Stomach (tissue), 9 donors: ENCODE results near the gene MAGI1. TPM values are rescaled to one million over a fixed set of nuclear protein-coding genes. Genes with fewer than 3 reads are reported as not detected.

Experiments used
- DNase-seq, 2 donors: peaks; one replicate each; pipeline versions ENCODE4 v3.0.0 to v3.0.0-alpha.2; 2013 to 2019
- H3K27ac ChIP-seq, 5 donors: fragments of 200-600 bp in 4 of 5; sonication (generic) in 4 of 5; one replicate each; pipeline ENCODE4 v1.5.1; 2013 to 2019; ENCODE audit warnings: mild to moderate bottlenecking in 1 of 5, moderate library complexity in 1 of 5
- H3K27me3 ChIP-seq, 3 donors: fragments of 200-600 bp; sonication (generic); one replicate each; pipeline ENCODE4 v1.5.1; 2017 to 2019; ENCODE audit warnings: mixed run types in 1 of 3
- H3K36me3 ChIP-seq, 4 donors: fragments of 200-600 bp; sonication (generic); 1 replicate in 3 of 4; 2 replicates in 1 of 4; pipeline ENCODE4 v1.5.1; 2016 to 2019
- H3K4me1 ChIP-seq, 4 donors: fragments of 200-600 bp; sonication (generic); one replicate each; pipeline ENCODE4 v1.5.1; 2016 to 2019
- H3K4me3 ChIP-seq, 4 donors: fragments of 200-600 bp; sonication (generic) in 3 of 4; one replicate each; pipeline ENCODE4 v1.5.1; 2016 to 2019; ENCODE audit warnings: mild to moderate bottlenecking in 1 of 4
- H3K9me3 ChIP-seq, 4 donors: fragments of 200-600 bp; sonication (generic); one replicate each; pipeline ENCODE4 v1.5.1; 2016 to 2019
- EP300 ChIP-seq: sonication (generic); formaldehyde crosslinking; IDR thresholded peaks from one replicate; pipeline ENCODE4 v1.6.1; 2017; ENCODE audit warnings: antibody characterized with exemption
- POLR2A ChIP-seq, 4 donors: fragments of 450-650 bp; IDR thresholded peaks; one replicate each; pipeline ENCODE4 v1.6.1; 2016; ENCODE audit warnings: antibody characterized with exemption in 4 of 4, control low read depth in 2 of 4, mild to moderate bottlenecking in 1 of 4, moderate library complexity in 1 of 4
- POLR2AphosphoS5 ChIP-seq, 3 donors: sonication (generic); formaldehyde crosslinking; IDR thresholded peaks; one replicate each; pipeline ENCODE4 v1.6.1; 2016; ENCODE audit warnings: antibody characterized with exemption in 3 of 3
- WGBS, 5 donors: extraction: QIAGEN DNeasy Blood & Tissue Kit in 3 of 5; methylation state at CpG; one replicate each; pipeline versions ENCODE4 v1.1.5 to v1.1.7; 2013 to 2018; 5-methylcytosine and 5-hydroxymethylcytosine counted together
- intact Hi-C: fragments of 100-400 bp; cut with DNase I; formaldehyde crosslinking; loops from one replicate; pipeline ENCODE4 v1.15.1; 2023; ENCODE audit warnings: low total_unique reads
- polyA plus RNA-seq, 3 donors: library from polyadenylated mRNA; stranded (reverse); fragments of 200-250 nt; gene quantifications; one replicate each; pipeline ENCODE4 v1.2.3, GENCODE V29; 2013
- total RNA-seq, 5 donors: library from RNA; depleted of rRNA; stranded (reverse); fragments of >200 nt; gene quantifications; one replicate each; pipeline versions ENCODE4 v1.1.0 to v1.2.3, GENCODE V29; 2014 to 2016
- TF ChIP-seq, protein P1 (sequence below), 7 experiments: fragments of 450-650 bp in 4 of 7; fragments of 200-600 bp in 3 of 7; sonication (generic) in 3 of 7; IDR thresholded peaks; one replicate each; pipeline ENCODE4 v1.5.1; 2016 to 2019; ENCODE audit warnings: antibody characterized with exemption in 7 of 7, control low read depth in 2 of 7, mild to moderate bottlenecking in 1 of 7
- donor health status: healthy with polysubstance abuse.
- donor health status: Bipolar disorder and iron deficiency.
- donor health status: healthy.

MAGI1 gene
- total and polyA plus RNA-seq, 8 donors, result 5.7 to 237 (median 84.8) TPM

DNA sequence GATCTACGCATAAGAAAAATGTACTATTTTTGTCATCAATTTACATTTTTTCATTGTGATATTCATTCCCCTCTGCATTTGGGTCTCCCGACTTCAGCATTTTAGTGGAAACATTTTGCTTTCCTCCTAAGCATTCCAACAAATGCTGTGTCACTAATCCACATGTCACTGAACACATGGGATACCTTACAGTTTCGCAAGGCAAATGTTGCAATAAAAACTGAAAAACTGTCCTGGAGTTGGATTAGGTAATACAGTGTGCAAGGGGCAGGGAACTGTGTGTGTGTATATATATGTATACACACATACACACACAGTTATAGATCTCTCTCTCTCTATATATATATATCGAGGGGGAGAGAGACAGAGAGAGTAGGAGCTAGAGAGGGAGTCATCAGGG lies 632.2 kb downstream of the MAGI1 start:
- H3K9me3 ChIP-seq, result no peaks in the 10 kb centered on the region
- 85 to 98% (median 95%) methylated on average over 4 of the region's 4 CpGs for WGBS, 5 donors

DNA sequence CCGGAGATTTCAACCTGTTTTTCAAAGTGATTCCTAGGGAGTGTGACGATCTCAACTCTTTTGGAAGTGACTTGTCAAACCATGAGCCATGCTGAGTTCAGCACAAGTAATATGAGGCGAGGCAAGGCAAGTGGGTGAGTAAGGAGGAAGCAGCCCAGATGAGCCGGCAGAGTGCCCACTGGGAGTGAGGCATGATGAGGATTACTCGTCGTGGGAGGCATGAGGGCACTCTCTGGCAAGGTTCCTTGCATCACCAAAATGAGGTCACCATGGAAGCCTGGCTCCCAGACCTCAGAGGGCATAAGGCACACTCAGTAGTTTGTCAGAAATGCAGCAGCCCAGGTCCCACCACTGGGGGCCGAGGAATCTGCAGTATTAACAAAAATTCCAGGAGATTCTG lies 636.1 kb downstream of the MAGI1 start:
- intact Hi-C loops, result no loop called here
- no peak for DNase-seq
- WGBS, 5 donors, result 78 to 89% (median 83%) methylated on average over 7 of the region's 7 CpGs

More for the DNA sequence above, 632.2 kb downstream of the MAGI1 start:
- TF ChIP-seq POLR2A (IDR thresholded peaks at IDR 0.05) (no peak), POLR2AphosphoS5 (IDR thresholded peaks at IDR 0.05) (no peak), EP300 (no peak)
- TF ChIP-seq, protein P1, sequence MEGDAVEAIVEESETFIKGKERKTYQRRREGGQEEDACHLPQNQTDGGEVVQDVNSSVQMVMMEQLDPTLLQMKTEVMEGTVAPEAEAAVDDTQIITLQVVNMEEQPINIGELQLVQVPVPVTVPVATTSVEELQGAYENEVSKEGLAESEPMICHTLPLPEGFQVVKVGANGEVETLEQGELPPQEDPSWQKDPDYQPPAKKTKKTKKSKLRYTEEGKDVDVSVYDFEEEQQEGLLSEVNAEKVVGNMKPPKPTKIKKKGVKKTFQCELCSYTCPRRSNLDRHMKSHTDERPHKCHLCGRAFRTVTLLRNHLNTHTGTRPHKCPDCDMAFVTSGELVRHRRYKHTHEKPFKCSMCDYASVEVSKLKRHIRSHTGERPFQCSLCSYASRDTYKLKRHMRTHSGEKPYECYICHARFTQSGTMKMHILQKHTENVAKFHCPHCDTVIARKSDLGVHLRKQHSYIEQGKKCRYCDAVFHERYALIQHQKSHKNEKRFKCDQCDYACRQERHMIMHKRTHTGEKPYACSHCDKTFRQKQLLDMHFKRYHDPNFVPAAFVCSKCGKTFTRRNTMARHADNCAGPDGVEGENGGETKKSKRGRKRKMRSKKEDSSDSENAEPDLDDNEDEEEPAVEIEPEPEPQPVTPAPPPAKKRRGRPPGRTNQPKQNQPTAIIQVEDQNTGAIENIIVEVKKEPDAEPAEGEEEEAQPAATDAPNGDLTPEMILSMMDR (IDR thresholded peaks at IDR 0.05), result no peak
- H3K27ac ChIP-seq, result no peak overlapping the region
- no peaks in the 10 kb centered on the region for H3K36me3 ChIP-seq
- intact Hi-C loops, result no loop called here
- peaks cover 0 to 9% (median 0%) of the 10 kb centered on the region in 4 donors for H3K4me1 ChIP-seq
- no peak overlapping the region for H3K4me3 ChIP-seq
- DNase-seq, result no peak
- no peaks in the 10 kb centered on the region for H3K27me3 ChIP-seq

DNA sequence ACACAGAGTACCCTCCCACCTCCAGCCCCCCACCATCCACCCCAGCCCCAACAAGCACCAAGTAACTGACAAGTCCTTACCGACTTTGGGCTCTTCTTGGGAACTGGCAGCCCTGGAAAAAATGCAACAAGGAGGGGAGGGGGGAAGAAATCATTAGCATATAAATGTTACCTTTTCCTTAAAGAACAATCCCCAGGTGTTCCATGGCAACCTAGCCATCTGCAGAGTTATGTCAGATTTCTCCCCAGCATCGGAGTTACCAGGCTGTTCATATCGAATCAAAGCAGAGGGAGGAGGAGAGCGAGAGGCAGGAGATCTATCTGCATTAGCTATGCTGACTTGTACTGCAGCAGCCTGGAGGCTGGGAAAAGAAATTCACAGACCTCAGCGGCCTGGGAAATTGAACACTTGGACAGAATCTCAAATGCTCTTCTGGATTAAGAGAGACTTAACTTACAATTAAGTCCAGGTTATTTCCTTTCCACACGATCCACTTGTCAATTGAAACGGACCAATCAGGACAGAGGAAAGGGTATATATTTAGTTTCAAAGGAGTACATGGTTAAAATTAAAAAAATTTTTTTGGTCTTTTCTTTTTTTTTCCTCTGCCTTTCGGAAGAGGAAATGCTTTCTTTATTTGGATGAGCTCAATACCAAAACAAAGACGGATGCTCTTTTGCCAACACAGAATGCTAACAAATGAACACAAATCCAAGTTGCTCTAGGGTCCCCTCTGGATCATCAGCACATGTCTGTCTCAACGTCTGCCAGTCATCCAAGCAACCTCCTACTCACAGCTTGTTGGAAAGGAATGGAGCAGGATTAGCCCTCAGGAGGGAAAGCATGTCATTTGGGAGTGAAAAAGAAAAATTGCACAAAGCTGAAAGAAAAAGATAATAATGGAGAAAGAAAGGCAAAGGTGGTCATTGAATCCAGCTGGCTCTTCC lies 637.1 kb downstream of the MAGI1 start:
- no peak overlapping the region for H3K4me3 ChIP-seq
- H3K27ac ChIP-seq, result no peak overlapping the region
- H3K4me1 ChIP-seq, result no peaks in the 10 kb centered on the region
- no peaks in the 10 kb centered on the region for H3K36me3 ChIP-seq
- H3K27me3 ChIP-seq, result no peaks in the 10 kb centered on the region
- TF ChIP-seq, protein P1 (IDR thresholded peaks at IDR 0.05), result no peak
- no peak for TF ChIP-seq EP300
- no peak for TF ChIP-seq POLR2A (IDR thresholded peaks at IDR 0.05)
- no peak for TF ChIP-seq POLR2AphosphoS5 (IDR thresholded peaks at IDR 0.05)
- no peaks in the 10 kb centered on the region for H3K9me3 ChIP-seq
- peak in 1 of 2 donors; percentile 47 for DNase-seq
- WGBS, 5 donors, result 59 to 66% (median 64%) methylated on average over 10 of the region's 10 CpGs
- intact Hi-C loops, result no loop called here

More for the DNA sequence above, 636.1 kb downstream of the MAGI1 start:
- peak in 1 of 3 donors; percentile 9 for TF ChIP-seq POLR2AphosphoS5 (IDR thresholded peaks at IDR 0.05)
- TF ChIP-seq POLR2A (IDR thresholded peaks at IDR 0.05), result no peak
- no peaks in the 10 kb centered on the region for H3K36me3 ChIP-seq
- H3K4me3 ChIP-seq, result no peak overlapping the region
- H3K4me1 ChIP-seq, result no peaks in the 10 kb centered on the region
- H3K9me3 ChIP-seq, result no peaks in the 10 kb centered on the region
- H3K27ac ChIP-seq, result no peak overlapping the region
- no peaks in the 10 kb centered on the region for H3K27me3 ChIP-seq

DNA sequence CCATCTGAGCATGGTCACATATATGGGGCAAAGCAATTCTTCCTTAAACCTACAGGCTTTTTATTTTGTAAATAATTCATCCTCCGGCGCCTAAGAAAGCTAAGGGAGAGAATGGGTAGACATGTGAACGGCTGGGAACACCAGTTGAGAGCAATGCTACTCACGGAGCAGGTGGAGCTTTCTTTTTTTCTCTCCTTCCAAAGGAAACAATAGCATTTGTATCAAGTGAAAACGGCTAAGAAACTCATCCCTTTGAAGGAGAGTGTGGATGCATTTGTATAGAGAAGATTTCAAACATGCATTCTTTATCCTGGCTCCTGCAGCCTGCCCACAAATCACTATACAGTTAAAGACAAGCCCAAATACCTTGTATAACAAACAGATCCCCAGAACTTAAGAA lies 637.8 kb downstream of the MAGI1 start:
- no peak overlapping the region for H3K27ac ChIP-seq
- TF ChIP-seq EP300 (no peak), POLR2AphosphoS5 (IDR thresholded peaks at IDR 0.05) (no peak), POLR2A (IDR thresholded peaks at IDR 0.05) (no peak)
- TF ChIP-seq, protein P1 (IDR thresholded peaks at IDR 0.05), result no peak
- H3K4me3 ChIP-seq, result no peak overlapping the region
- no peaks in the 10 kb centered on the region for H3K27me3 ChIP-seq
- intact Hi-C loops, result no loop called here
- DNase-seq, result no peak
- H3K9me3 ChIP-seq, result no peaks in the 10 kb centered on the region
- no peaks in the 10 kb centered on the region for H3K4me1 ChIP-seq
- no peaks in the 10 kb centered on the region for H3K36me3 ChIP-seq
- 76 to 81% (median 79%) methylated on average over 5 of the region's 5 CpGs for WGBS, 5 donors

DNA sequence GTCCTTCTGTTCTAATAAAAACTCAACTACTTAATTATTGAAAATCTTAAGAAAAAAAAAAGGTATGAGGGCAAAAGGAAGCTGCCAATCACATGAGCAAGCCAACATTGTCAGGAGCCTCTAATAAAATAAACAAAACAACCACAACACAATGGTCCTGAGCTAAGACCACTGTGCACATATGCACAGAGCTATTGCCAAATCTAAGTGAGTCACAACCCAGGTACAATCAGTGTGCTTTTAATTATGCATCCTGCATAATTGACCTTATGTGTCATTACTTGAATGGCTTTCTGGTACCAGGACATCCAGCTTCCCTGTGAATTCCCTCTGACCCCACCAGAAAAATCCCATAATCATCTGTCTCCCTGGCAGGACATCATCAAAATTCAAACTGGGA lies 639.8 kb downstream of the MAGI1 start:
- intact Hi-C loops, result no loop called here
- no peak for DNase-seq
- H3K27ac ChIP-seq, result no peak overlapping the region

More for the DNA sequence above, 639.8 kb downstream of the MAGI1 start:
- Histone ChIP-seq H3K4me3 (no peak overlapping the region), H3K9me3 (no peaks in the 10 kb centered on the region), H3K36me3 (no peaks in the 10 kb centered on the region), H3K4me1 (no peaks in the 10 kb centered on the region), H3K27me3 (no peaks in the 10 kb centered on the region)
- TF ChIP-seq, protein P1 (IDR thresholded peaks at IDR 0.05), result no peak
- TF ChIP-seq POLR2AphosphoS5 (IDR thresholded peaks at IDR 0.05), result peak in 1 of 3 donors; percentile 40
- TF ChIP-seq EP300, result no peak
- TF ChIP-seq POLR2A (IDR thresholded peaks at IDR 0.05), result no peak
